Renal cortical epithelial cell (primary cell): ENCODE measurements around the gene GPR137B. TPM values are rescaled to one million over a fixed set of nuclear protein-coding genes. Genes with fewer than 3 reads are reported as not detected.

Experiments
- DNase-seq: peaks from one replicate; pipeline ENCODE4 v3.0.0-alpha.2; 2011; ENCODE audit warnings: low read depth
- total RNA-seq: library from RNA; depleted of rRNA; stranded (reverse); fragments of >200 nt; gene quantifications from 2 replicates; pipeline ENCODE4 v1.2.3, GENCODE V29; 2014

GPR137B gene
- total RNA-seq, 1 donor from 2014 or later = 12.2 TPM

GRCh38 chr1:236258114-236258622 lies 115.8 kb downstream of the GPR137B start:
- DNase-seq = no peak

Other genes starting within 250 kb of the GPR137B start
- 1.1 and 3.8 TPM in 2 replicates for gene NID1, start 77.4 kb upstream of the GPR137B start, total RNA-seq
- 8.2 and 11.3 TPM in 2 replicates for gene ERO1B, start 139.4 kb downstream of the GPR137B start, total RNA-seq